Adipocyte (in vitro differentiated cells): ENCODE results near the gene PARS2.
A peak's percentile ranks its signal among the peaks of the same experiment; 100 is the strongest.

Source experiments
- DNase-seq: peaks from one replicate; pipeline ENCODE4 v3.0.0-alpha.2; 2015; ENCODE audit warnings: low read depth
- H3K27me3 ChIP-seq: replicated peaks from 2 replicates; pipeline ENCODE4 v1.7.0; 2013; ENCODE audit warnings: mild to moderate bottlenecking, low read length, moderate library complexity; ENCODE audit not compliant: control insufficient read depth, insufficient read depth
- H3K36me3 ChIP-seq: 2 replicates; pipeline ENCODE4 v1.7.0; 2013; ENCODE audit warnings: low read length, mild to moderate bottlenecking, moderate library complexity; ENCODE audit not compliant: control insufficient read depth, insufficient read depth, severe bottlenecking
- H3K4me1 ChIP-seq: 2 replicates; pipeline ENCODE4 v1.7.0; 2013; ENCODE audit warnings: mild to moderate bottlenecking, low read length, moderate library complexity; ENCODE audit not compliant: control insufficient read depth, insufficient read depth
- H3K4me3 ChIP-seq: 2 replicates; pipeline ENCODE4 v1.7.0; 2013; ENCODE audit warnings: mild to moderate bottlenecking, low read length, moderate library complexity
- H3K9ac ChIP-seq: 2 replicates; pipeline ENCODE4 v1.7.0; 2013; ENCODE audit warnings: mild to moderate bottlenecking, low read length, moderate library complexity
- H3K9me3 ChIP-seq: 2 replicates; pipeline ENCODE4 v1.7.0; 2013; ENCODE audit warnings: mild to moderate bottlenecking, low read length, moderate library complexity; ENCODE audit not compliant: control insufficient read depth

The PARS2 gene

GRCh38 chr1:54807756-54808155 lies 43.4 kb upstream of the PARS2 start:
- Histone ChIP-seq H3K27me3 (no peaks in the 10 kb centered on the region), H3K4me3 (no peak overlapping the region), H3K4me1 (peaks cover 14% of the 10 kb centered on the region), H3K9ac (no peak overlapping the region), H3K36me3 (no peaks in the 10 kb centered on the region), H3K9me3 (no peaks in the 10 kb centered on the region)
- no peak for DNase-seq

DNA sequence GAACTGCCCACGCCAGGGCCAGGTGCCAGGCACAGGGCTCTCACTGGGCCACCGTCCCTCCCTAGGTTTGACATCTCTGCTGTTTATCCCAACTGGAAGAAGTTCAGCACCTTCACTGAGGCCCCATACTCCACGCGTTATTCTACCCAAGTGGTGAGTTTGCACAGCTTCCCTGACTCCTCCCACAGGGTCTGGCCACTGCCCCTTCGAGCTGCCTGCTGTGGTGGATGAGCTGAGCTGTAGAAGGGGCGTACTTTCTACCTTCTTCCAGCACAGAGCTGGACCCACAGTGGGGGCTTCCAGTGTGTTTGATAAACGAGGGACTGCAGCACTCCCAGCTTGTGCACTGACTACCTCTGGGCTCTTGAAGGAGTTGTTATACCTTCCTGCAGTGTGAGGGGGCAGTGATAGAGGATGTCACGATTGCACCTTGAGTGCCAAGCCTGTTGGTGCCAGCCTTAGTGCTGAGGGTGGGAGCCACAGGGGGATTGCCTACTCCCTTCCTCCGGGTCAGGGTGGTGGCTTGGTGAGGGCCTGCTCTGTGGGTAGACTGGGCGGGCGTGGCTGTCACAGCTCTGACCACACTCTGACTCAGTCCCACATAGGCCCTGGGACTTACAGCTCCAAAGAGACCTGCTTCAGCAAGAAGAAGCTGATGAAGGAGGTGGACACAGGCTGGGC lies 42.7 kb upstream of the PARS2 start:
- H3K4me3 ChIP-seq = no peak overlapping the region
- no peaks in the 10 kb centered on the region for H3K36me3 ChIP-seq
- H3K4me1 ChIP-seq = peaks cover 14% of the 10 kb centered on the region
- no peak overlapping the region for H3K9ac ChIP-seq
- no peak for DNase-seq
- no peaks in the 10 kb centered on the region for H3K27me3 ChIP-seq
- H3K9me3 ChIP-seq = no peaks in the 10 kb centered on the region

DNA sequence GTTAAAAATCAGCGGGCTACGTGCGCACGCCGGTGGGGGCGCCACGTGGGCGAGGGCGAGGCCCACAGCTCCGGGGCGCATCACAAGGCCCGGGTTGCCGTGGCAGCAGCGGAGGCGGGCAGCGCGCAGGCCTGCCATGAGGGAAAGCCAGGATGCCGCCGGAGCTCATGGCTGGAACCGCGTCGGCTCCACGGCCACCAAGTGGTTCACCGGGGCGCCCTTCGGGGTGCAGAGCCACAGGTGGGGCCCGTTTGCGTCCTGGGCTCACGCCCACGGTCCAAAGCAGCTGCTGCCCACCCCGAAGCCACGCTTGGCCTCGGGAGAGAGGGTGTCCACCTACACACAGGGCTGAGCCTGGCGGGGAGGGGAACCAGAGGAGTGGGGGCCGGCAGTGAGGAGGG lies 41.7 kb upstream of the PARS2 start:
- DNase-seq = no peak
- H3K4me3 ChIP-seq = no peak overlapping the region
- H3K9me3 ChIP-seq = no peaks in the 10 kb centered on the region
- peaks cover 18% of the 10 kb centered on the region for H3K4me1 ChIP-seq
- H3K36me3 ChIP-seq = no peaks in the 10 kb centered on the region
- H3K27me3 ChIP-seq = peaks cover 10% of the 10 kb centered on the region
- H3K9ac ChIP-seq = no peak overlapping the region

GRCh38 chr1:54805466-54805865 lies 41.1 kb upstream of the PARS2 start:
- Histone ChIP-seq H3K36me3 (no peaks in the 10 kb centered on the region), H3K4me3 (no peak overlapping the region), H3K4me1 (peaks cover 18% of the 10 kb centered on the region), H3K9ac (no peak overlapping the region), H3K27me3 (peaks cover 11% of the 10 kb centered on the region), H3K9me3 (no peaks in the 10 kb centered on the region)
- no peak for DNase-seq

GRCh38 chr1:54804471-54805132 lies 40.3 kb upstream of the PARS2 start:
- peaks cover 18% of the 10 kb centered on the region for H3K27me3 ChIP-seq
- no peak overlapping the region for H3K9ac ChIP-seq
- DNase-seq = no peak
- no peaks in the 10 kb centered on the region for H3K9me3 ChIP-seq
- no peak overlapping the region for H3K4me3 ChIP-seq
- H3K4me1 ChIP-seq = peaks cover 18% of the 10 kb centered on the region
- H3K36me3 ChIP-seq = no peaks in the 10 kb centered on the region

- Histone ChIP-seq H3K4me1 (peaks cover 18% of the 10 kb centered on the region), H3K36me3 (no peaks in the 10 kb centered on the region), H3K9ac (no peak overlapping the region), H3K9me3 (no peaks in the 10 kb centered on the region), H3K4me3 (no peak overlapping the region), H3K27me3 (peaks cover 21% of the 10 kb centered on the region)
- DNase-seq = no peak
Observed at GRCh38 chr1:54803761-54804470, 39.6 kb upstream of the PARS2 start.

DNA sequence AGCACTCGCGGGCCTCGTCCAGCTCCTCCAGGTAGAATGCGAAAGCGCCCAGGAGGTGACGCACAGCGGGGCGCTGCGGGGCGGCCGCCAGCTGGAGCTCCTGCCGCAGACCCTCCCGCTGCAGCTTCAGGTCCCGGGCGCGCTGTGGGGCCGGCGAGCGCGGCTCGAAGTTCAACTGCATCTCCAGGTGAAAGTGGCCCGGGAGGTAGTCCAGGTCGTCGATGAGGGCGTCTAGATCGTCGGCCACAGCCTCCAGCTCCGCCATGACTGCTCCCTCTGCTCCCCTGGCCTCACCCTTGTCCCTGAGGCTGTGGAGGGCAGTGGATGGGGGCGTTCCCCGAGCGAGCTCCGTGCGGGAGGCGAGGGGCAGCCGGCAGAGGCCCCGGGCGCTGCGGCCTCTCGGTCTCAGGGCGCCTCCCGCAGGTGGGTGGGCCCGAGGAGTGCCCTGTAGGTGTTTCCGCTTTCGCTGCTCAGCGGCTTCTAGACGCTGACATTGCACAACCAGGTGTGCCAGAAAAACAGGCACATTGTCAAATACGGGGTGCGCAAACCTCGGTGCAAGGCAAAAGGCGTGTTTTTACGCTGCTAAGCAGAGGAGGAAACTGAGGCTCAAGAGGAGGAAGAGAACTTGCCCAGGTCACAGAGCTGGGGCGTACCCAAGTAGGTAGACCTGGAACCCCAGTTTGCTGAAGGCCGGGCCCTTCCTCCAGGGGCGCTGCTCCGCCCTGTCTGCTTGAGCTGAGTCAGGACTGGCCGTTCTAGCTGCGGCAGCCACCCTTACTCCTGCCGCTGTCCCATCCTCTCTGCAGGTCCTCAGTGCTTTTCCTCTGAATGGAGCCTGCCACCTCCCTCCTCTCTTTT lies 36.8 kb upstream of the PARS2 start, which contains the start of gene TTC22:
Gene TTC22 (minus strand): TSS at position 425 of the 861 bp plus-strand sequence. CDS start 160 bp downstream, at position 265.
- Histone ChIP-seq H3K4me3 (peak within 1 kb of the TSS; percentile 19), H3K9me3 (no peaks in the 10 kb centered on the region), H3K9ac (peak within 1 kb of the TSS; percentile 4), H3K4me1 (peaks cover 18% of the 10 kb centered on the region), H3K36me3 (no peaks in the 10 kb centered on the region), H3K27me3 (peaks cover 21% of the 10 kb centered on the region)
- DNase-seq = peak; percentile 21

GRCh38 chr1:54800041-54800898 lies 35.9 kb upstream of the PARS2 start:
- no peak for DNase-seq
- Histone ChIP-seq H3K4me1 (peaks cover 19% of the 10 kb centered on the region), H3K36me3 (no peaks in the 10 kb centered on the region), H3K9me3 (no peaks in the 10 kb centered on the region), H3K27me3 (peaks cover 21% of the 10 kb centered on the region), H3K9ac (no peak overlapping the region), H3K4me3 (no peak overlapping the region)

DNA sequence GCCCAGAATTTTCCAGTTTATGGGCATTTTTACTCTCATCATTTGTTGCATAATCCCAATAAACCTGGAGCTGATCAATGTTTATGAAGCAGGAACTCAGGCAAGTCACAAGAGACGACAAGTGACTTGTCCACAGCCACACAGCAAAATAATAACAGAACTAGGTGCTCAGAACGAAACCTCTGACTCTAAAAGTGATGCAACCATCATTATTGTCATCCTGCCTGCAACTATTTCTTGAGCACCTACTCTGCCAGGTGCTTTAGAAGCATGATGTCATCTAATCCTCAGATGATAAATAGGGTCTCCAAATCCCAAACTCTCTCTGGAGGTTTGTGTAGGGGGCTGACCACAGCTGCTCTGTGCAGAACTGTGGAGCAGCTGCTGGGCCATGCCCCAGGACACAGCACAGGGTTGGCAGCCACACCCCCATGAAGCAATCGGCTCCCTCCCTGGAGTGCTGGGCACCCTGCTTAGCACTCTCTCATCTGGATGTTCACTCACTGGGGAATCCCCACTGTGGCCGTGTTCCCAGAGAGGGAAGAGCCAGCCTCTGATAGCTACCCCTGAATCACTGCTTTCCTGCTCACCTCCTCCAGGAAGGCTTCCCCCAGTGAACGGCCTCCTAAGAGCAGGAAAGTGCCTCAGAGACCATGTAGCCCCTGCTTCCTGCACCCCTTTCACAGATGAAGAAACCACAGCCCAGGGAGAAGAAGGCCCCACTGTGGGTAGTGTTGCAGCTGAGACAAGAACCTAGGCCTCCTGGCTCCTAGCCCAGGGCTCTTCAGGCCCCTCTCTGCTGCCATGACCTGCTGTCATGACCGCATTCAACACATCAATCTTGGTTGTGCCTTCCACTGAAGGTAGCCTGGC lies 34.7 kb upstream of the PARS2 start:
- H3K4me3 ChIP-seq = no peak overlapping the region
- H3K36me3 ChIP-seq = no peaks in the 10 kb centered on the region
- DNase-seq = peak; percentile 22
- no peaks in the 10 kb centered on the region for H3K9me3 ChIP-seq
- H3K27me3 ChIP-seq = peaks cover 21% of the 10 kb centered on the region
- H3K4me1 ChIP-seq = peaks cover 23% of the 10 kb centered on the region
- H3K9ac ChIP-seq = no peak overlapping the region
